NOMO-1 treated with DMSO at 0.1 percent for 48 hours (cell line): ENCODE data around the gene FAM120C.

Experiments used
- DNase-seq: peaks from one replicate; lab custom pipeline; 2025; ENCODE audit not compliant: unreplicated experiment; lab: John Stamatoyannopoulos, UW

FAM120C gene

DNA sequence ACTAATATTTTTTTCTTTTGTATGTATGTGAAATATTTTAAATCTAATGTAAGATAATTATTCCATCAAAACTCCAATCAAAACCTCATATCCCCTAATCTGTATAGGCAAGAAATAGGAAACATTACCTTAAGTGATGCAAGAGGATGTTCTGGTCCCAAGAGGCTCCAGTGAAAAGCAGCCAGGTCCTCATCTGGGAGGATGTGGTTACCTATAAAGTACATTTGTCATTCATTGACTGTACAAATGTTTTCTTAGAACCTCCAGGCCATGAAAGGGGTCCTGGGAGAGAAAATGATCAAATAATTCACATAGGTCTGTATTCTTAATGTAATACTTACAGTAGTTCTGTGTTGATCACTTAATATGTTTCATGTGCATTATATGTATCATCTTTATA, 25.5 kb downstream of the FAM120C start:
- DNase-seq = no peak

GRCh38 chrX:54134269-54134668, 48.8 kb downstream of the FAM120C start:
- no peak for DNase-seq

GRCh38 chrX:54116391-54116790, 66.7 kb downstream of the FAM120C start:
- DNase-seq = peak; percentile 7

GRCh38 chrX:54093571-54093970, 89.5 kb downstream of the FAM120C start:
- DNase-seq = no peak

DNA sequence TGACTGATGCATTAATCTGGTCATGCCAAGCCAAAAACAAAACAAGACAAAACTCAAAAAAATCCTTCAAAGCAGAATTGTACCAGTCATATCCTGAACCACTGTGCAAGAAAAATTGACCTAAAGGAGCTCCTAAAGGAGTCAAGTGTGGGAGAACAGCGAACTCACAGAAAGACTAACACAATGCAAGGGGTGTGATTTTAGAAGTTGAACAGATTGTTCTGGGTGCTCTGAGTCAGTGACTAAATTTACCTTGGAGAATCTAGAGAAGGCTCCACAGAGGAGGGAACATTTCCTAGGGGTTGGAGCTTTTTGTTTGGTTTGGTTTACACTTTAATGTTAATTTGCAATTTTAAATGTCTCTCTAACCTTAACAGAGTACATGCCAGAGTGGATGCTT, 89.9 kb downstream of the FAM120C start:
- no peak for DNase-seq

- no peak for DNase-seq
Observed at GRCh38 chrX:54090880-54091279, 92.2 kb downstream of the FAM120C start.

- no peak for DNase-seq
Observed at GRCh38 chrX:54089191-54089590, 93.9 kb downstream of the FAM120C start.

- DNase-seq = no peak
Observed at GRCh38 chrX:54087661-54088060, 95.4 kb downstream of the FAM120C start.

DNA sequence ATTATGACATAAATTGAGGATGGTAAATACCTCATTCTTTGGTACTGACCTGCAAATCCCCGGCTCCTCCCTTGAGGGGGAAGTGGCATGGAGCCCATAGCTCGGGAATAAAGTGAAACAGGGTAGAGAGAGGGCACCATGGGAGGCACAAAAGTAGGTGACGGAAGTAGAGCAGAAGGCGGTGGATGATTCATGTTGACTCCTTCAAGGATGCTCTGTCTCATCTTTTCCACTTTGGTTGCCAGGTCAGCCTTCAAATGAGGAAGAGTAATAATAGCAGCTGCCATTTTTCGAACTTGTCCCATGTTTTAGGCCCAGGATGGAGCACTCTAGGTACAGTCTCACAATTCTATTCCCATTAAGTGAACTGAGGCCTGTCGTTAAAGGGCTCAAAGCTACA, 97.4 kb downstream of the FAM120C start:
- no peak for DNase-seq

- no peak for DNase-seq
Observed at GRCh38 chrX:54076903-54077302, 106.2 kb downstream of the FAM120C start.

DNA sequence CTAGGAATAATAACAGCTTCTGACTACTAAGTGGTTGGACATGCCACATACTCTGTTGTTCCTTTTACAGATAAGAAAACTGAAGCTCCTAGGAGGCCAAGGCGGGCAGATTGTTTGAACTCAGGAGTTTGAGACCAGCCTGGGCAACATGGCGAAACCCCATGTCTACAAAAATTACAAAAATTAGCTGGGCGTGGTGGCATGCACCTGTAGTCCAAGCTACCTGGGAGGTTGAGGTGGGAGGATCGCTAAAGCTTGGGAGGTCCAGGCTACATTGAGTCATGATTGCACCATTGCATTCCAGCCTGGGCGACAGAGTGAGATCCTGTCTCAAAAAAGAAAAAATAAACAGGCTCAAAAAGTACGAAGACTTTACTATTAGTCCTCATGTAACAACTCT, 108.2 kb downstream of the FAM120C start:
- no peak for DNase-seq

DNA sequence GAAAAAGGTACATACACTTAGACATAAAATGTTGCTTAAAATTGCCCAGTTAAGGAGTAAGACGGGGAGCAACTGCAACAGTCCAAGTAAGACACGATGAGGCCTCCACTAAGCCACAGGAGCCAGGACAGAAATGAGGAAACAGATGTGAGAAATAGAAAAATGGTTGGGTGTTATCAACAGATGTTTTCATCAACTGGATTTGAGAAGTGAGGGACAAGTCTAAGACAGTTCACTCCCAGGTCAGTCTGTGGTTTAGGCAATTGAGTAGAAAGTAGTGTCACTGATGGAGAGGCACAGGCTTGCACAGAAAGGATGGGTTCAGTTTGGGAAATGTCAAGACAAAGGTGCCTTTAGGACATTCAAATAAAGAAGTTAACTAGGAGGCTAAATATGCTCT, 115.3 kb downstream of the FAM120C start:
- no peak for DNase-seq

DNA sequence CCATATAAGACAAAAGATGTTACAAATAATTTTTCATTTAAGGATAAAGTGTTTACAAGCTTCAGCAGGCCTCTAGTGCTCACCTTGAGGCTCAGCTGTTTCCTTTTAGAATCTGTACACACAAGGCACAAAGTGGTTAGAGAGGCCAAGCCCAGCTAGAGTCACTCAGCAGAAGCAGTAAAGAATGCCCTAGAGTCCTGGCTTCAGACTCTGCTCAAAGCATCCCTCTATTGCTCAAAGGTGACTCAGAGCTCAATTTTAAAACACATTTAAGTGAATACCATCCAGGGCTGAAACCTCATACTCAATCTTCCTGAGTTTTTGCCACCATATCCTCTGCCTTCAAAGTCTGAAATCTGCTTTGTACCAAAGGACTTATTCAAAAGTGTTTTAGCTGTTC, 116.2 kb downstream of the FAM120C start:
- no peak for DNase-seq

DNA sequence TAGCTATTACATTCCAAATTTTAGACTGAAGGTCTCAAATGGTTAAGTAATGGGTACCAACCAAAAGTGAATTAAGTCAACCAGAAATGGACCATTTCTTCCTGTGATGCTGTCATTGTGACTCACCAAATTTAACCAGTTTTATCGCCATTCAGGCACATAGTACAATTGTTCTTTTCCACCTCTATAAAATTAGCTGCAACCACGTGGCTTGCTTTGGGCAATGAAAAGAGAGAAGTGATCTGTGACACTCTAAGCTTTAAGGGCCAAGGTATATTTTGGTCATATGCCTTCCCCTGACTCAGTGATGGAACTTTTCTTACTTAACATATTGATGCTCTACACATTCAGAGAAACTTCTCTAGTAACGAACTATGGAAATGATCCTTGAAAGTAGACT, 118.5 kb downstream of the FAM120C start:
- DNase-seq = no peak

GRCh38 chrX:54063361-54063760, 119.7 kb downstream of the FAM120C start:
- DNase-seq = no peak

DNA sequence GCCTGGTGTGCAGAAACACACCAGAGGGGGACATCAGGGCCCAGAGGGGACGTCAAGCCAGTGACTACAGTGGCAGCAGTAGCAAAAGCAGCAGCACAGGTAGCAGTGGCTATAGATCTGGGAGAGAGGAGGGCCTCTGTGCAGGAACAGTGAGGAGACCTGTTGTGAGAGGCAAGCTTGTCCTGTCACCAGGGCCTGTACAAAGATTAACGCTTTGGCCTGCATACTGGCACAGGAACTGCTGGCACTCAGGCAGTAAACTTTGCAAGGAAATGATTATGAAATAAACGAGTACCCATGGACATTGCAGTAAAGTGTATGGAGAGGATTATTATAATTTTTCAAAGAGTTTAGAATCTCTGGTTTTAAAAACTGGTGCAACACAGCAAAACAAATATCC, 133.3 kb downstream of the FAM120C start:
- DNase-seq = no peak

- DNase-seq = no peak
Observed at GRCh38 chrX:54048412-54048811, 134.6 kb downstream of the FAM120C start.

GRCh38 chrX:54045563-54046228, 137.4 kb downstream of the FAM120C start:
- DNase-seq = no peak

GRCh38 chrX:54044877-54045338, 138.1 kb downstream of the FAM120C start:
- DNase-seq = no peak

- peak; percentile 88 for DNase-seq
Observed at GRCh38 chrX:54044126-54044876, 138.8 kb downstream of the FAM120C start, which contains the start of gene PHF8. TSS of gene PHF8 (minus strand) at chrX:54044473. CDS start at chrX:54042728, 1,745 bp downstream.

- DNase-seq = no peak
Observed at GRCh38 chrX:54043541-54044125, 139.4 kb downstream of the FAM120C start.

DNA sequence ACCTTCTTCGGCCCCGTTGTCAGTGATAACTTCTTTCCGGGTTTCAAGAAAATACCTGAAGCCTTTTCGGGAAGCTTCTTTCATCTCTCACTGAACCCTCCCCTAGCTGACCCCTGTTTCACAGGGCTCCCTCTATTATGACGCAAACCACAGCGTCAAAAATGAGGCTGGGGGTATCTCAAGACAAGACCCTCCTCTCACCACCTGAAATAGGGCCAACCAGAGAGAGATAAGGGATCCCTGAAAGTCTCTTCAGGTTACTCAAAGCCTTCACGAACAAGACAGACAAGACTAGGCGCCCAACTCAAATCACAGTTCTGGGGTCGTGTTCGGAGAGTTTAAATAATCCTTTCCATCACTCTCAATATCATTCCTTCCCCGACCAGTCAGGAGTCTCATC, 140.0 kb downstream of the FAM120C start:
- DNase-seq = no peak
